Hair follicle dermal papilla cell (primary cell): ENCODE data around the gene XAGE1A. TPM values are rescaled to one million over a fixed set of nuclear protein-coding genes. Genes with fewer than 3 reads are reported as not detected.

Source experiments
- small RNA-seq: library from RNA; depleted of rRNA; stranded (forward); fragments of <200 nt; gene quantifications from one replicate; pipeline ENCODE3, GENCODE V24; 2012
- total RNA-seq: library from RNA; depleted of rRNA; stranded (reverse); fragments of >200 nt; gene quantifications from 2 replicates; pipeline ENCODE4 v1.2.3, GENCODE V29; 2012

Gene XAGE1A
- not detected in 2 replicates for total RNA-seq

DNA sequence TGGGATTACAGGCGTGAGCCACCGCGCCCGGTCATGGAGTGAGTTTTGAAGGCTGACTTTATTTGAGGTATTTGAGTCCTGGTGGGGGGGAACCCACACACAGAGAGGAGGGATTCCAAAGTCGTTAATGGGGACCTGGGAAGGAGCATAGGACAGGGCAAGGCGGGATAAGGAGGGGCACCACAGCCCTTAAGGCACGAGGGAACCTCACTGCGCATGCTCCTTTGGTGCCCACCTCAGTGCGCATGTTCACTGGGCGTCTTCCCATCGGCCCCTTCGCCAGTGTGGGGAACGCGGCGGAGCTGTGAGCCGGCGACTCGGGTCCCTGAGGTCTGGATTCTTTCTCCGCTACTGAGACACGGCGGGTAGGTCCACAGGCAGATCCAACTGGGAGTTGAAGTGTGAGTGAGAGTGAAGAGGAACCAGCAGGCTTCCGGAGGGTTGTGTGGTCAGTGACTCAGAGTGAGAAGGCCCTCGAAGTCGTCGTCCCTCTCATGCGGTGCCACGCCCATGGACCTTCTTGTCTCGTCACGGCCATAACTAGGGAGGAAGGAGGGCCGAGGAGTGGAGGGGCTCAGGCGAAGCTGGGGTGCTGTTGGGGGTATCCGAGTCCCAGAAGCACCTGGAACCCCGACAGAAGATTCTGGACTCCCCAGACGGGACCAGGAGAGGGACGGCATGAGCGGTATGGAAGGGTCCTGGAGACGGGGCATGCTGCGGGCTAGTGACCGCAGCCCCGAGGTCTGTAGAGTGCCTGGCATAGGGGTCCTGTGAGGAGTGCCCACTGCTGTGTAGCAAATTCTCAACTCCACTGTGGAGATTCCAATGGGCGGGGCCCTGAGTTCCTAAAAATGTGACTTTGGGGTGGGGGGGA, at the start of gene XAGE1A:
TSS of gene XAGE1A (plus strand) at position 264 of the 874 bp plus-strand sequence. CDS start 1,554 bp downstream, outside the sequence.

GRCh38 chrX:52516987-52517325, 21.3 kb downstream of the XAGE1A start, which contains the start of gene XAGE1B:
Gene XAGE1B, minus strand, starts transcription at chrX:52517063. Its CDS starts 1,536 bp downstream, at chrX:52515527.

Small RNA genes within 50 kb of the gene (small RNA-seq; reads per million reads assigned to genes)
- gene BX510359.8: not detected
- gene RBM22P7: not detected

Other genes starting within 250 kb of the XAGE1A start
- gene XAGE2, start 126.8 kb upstream of the XAGE1A start, total RNA-seq: 0.49 TPM in 1 of 2 replicates, not detected in the other
- not detected in 2 replicates for gene XAGE1B, start 21.3 kb downstream of the XAGE1A start, total RNA-seq
- not detected in 2 replicates for gene SSX7, start 159.1 kb downstream of the XAGE1A start, total RNA-seq
- not detected in 2 replicates for gene SSX2, start 211.4 kb downstream of the XAGE1A start, total RNA-seq